Measurements from ENCODE around the gene CNNM1. TPM values are rescaled to one million over a fixed set of nuclear protein-coding genes. Genes with fewer than 3 reads are reported as not detected.

CNNM1 gene
- total and polyA plus RNA-seq, 9 of the 15 experiments (the other 6 are each of a cell fraction or from before 2014, with no cell fraction given) = not detected

GRCh38 chr10:99353182-99353581 is 24.0 kb downstream of the CNNM1 start:
- ATAC-seq (no peak), DNase-seq (ENCODE audit: extremely low read depth in 1 of 4, low spot score in 3 of 4) (no peak), FAIRE-seq (no peak)
- in situ Hi-C loops (cut with MboI) (no loop called here), intact Hi-C loops (cut with micrococcal nuclease) (no loop called here)
- Histone ChIP-seq H3K27ac (ENCODE audit: extremely low read depth, low read depth, low read length) (no peak overlapping the region), H2AFZ (ENCODE audit: low read depth, low read length) (no peak overlapping the region), H3K27me3 (ENCODE audit: control insufficient read depth in 2 of 2, insufficient read depth in 2 of 2, low read length in 2 of 2) (peaks cover 0 to 6% of the 10 kb centered on the region in 2 experiments; a peak in 3 of 5 replicates), H3K79me2 (ENCODE audit: control insufficient read depth, insufficient read depth, low read length) (no peaks in the 10 kb centered on the region), H3K4me3 (no peak overlapping the region), H3K4me2 (ENCODE audit: insufficient read depth, low read length) (no peak overlapping the region), H3K4me1 (replicated peaks in 1 of 2; ENCODE audit: control insufficient read depth in 2 of 2, insufficient read depth in 2 of 2, low read length in 2 of 2) (no peaks in the 10 kb centered on the region), H4K20me1 (replicated peaks; ENCODE audit: control insufficient read depth, insufficient read depth, low read length) (no peaks in the 10 kb centered on the region), H3K36me3 (ENCODE audit: control insufficient read depth, insufficient read depth, low read length) (no peaks in the 10 kb centered on the region), H3K9me3 (replicated peaks; ENCODE audit: control insufficient read depth, insufficient read depth, low read depth, low read length) (no peaks in the 10 kb centered on the region), H3K9me1 (ENCODE audit: control insufficient read depth, insufficient read depth, low read length) (no peaks in the 10 kb centered on the region), H3K9ac (ENCODE audit: insufficient read depth in 1 of 2, low read depth in 2 of 2, low read length in 2 of 2) (no peak overlapping the region)
- CTCF ChIA-PET (ENCODE audit: low intra/inter-chr PET ratio) = no interaction called here
- BruUV-seq (replicated peaks) = no TSS peak
- POLR2A ChIA-PET = interaction anchor here (0.6 kb wide), 1 partner anchor 75 kb away, joined by 3 read pairs; no protein-coding TSS in a partner anchor
- TF ChIP-seq NRF1 (conservative IDR thresholded peaks at IDR 0.05 in 1 of 2, IDR thresholded peaks at IDR 0.05 in 1 of 2) = no peak
- no peak for TF ChIP-seq FOXA3 (CRISPR knock-in tag; conservative IDR thresholded peaks at IDR 0.05 in 1 of 2, IDR thresholded peaks at IDR 0.05 in 1 of 2)
- TF ChIP-seq MCM3 (IDR thresholded peaks at IDR 0.05) = no peak
- no peak for TF ChIP-seq ARHGAP35 (IDR thresholded peaks at IDR 0.05; ENCODE audit: partially characterized antibody)
- no peak for TF ChIP-seq TAF15 (IDR thresholded peaks at IDR 0.05; ENCODE audit: low read depth, low read length)
- 0% methylated on average over 1 of the region's 1 CpG for WGBS (ENCODE audit: insufficient coverage, low coverage, missing lambda C conversion rate)

GRCh38 chr10:99357691-99358090 is 28.5 kb downstream of the CNNM1 start:
- DNase-seq (ENCODE audit: extremely low read depth in 1 of 4, low spot score in 3 of 4) (no peak), ATAC-seq (no peak), FAIRE-seq (no peak)
- no peaks in the 10 kb centered on the region for H3K36me3 ChIP-seq (ENCODE audit: control insufficient read depth, insufficient read depth, low read length)
- no peak overlapping the region for H3K4me2 ChIP-seq (ENCODE audit: insufficient read depth, low read length)
- BruUV-seq (replicated peaks) = no TSS peak
- CTCF ChIA-PET (ENCODE audit: low intra/inter-chr PET ratio) = no interaction called here
- no peaks in the 10 kb centered on the region for H3K4me1 ChIP-seq (replicated peaks in 1 of 2; ENCODE audit: control insufficient read depth in 2 of 2, insufficient read depth in 2 of 2, low read length in 2 of 2)
- H3K4me3 ChIP-seq = no peak overlapping the region
- intact Hi-C loops (cut with micrococcal nuclease) (no loop called here), in situ Hi-C loops (cut with MboI) (no loop called here)
- no peaks in the 10 kb centered on the region for H3K79me2 ChIP-seq (ENCODE audit: control insufficient read depth, insufficient read depth, low read length)
- no peak overlapping the region for H2AFZ ChIP-seq (ENCODE audit: low read depth, low read length)
- H4K20me1 ChIP-seq (replicated peaks; ENCODE audit: control insufficient read depth, insufficient read depth, low read length) = no peaks in the 10 kb centered on the region
- H3K27me3 ChIP-seq (ENCODE audit: control insufficient read depth in 2 of 2, insufficient read depth in 2 of 2, low read length in 2 of 2) = peaks cover 0 to 17% of the 10 kb centered on the region in 2 experiments; a peak in 3 of 5 replicates
- no peak overlapping the region for H3K27ac ChIP-seq (ENCODE audit: extremely low read depth, low read depth, low read length)
- 0% methylated on average over 3 of the region's 3 CpGs for WGBS (ENCODE audit: insufficient coverage, low coverage, missing lambda C conversion rate)
- no peak overlapping the region for H3K9ac ChIP-seq (ENCODE audit: insufficient read depth in 1 of 2, low read depth in 2 of 2, low read length in 2 of 2)
- H3K9me3 ChIP-seq (replicated peaks; ENCODE audit: control insufficient read depth, insufficient read depth, low read depth, low read length) = no peaks in the 10 kb centered on the region
- no peaks in the 10 kb centered on the region for H3K9me1 ChIP-seq (ENCODE audit: control insufficient read depth, insufficient read depth, low read length)
- POLR2A ChIA-PET = interaction anchor here (1.0 kb wide), 1 partner anchor 78 kb away, joined by 4 read pairs; no protein-coding TSS in a partner anchor
- TF ChIP-seq ZBTB8A (IDR thresholded peaks at IDR 0.05; ENCODE audit: partially characterized antibody) (no peak), ATF2 (CRISPR knock-in tag; IDR thresholded peaks at IDR 0.05) (no peak), HDGF (IDR thresholded peaks at IDR 0.05) (no peak), ZBTB5 (IDR thresholded peaks at IDR 0.05) (no peak), ZNF76 (CRISPR knock-in tag; IDR thresholded peaks at IDR 0.05; ENCODE audit: borderline replicate concordance) (no peak), GATAD2A (IDR thresholded peaks at IDR 0.05) (no peak), PURB (CRISPR knock-in tag; IDR thresholded peaks at IDR 0.05; ENCODE audit: low read depth) (no peak), KLF16 (IDR thresholded peaks at IDR 0.05) (no peak), MEF2A (IDR thresholded peaks at IDR 0.05; ENCODE audit: control insufficient read depth, low read depth, low read length) (no peak), DDX20 (tag; IDR thresholded peaks at IDR 0.05; ENCODE audit: low read depth) (no peak)
